PC-3 (cell line): ENCODE measurements around the gene TMEM87B.

Experiments
- EZH2phosphoT487 ChIP-seq: fragments of 300-600 bp; sonication (generic); IDR thresholded peaks from 2 replicates; pipeline ENCODE4 v1.6.1; 2018; ENCODE audit warnings: mild to moderate bottlenecking, antibody characterized with exemption, low read length, borderline replicate concordance
- TF ChIP-seq, protein P1 (sequence below): fragments of 300-600 bp; sonication (generic); conservative IDR thresholded peaks from 2 replicates; pipeline ENCODE4 v1.5.1; 2017; ENCODE audit warnings: antibody characterized with exemption, low read depth, mild to moderate bottlenecking, low read length

DNA sequence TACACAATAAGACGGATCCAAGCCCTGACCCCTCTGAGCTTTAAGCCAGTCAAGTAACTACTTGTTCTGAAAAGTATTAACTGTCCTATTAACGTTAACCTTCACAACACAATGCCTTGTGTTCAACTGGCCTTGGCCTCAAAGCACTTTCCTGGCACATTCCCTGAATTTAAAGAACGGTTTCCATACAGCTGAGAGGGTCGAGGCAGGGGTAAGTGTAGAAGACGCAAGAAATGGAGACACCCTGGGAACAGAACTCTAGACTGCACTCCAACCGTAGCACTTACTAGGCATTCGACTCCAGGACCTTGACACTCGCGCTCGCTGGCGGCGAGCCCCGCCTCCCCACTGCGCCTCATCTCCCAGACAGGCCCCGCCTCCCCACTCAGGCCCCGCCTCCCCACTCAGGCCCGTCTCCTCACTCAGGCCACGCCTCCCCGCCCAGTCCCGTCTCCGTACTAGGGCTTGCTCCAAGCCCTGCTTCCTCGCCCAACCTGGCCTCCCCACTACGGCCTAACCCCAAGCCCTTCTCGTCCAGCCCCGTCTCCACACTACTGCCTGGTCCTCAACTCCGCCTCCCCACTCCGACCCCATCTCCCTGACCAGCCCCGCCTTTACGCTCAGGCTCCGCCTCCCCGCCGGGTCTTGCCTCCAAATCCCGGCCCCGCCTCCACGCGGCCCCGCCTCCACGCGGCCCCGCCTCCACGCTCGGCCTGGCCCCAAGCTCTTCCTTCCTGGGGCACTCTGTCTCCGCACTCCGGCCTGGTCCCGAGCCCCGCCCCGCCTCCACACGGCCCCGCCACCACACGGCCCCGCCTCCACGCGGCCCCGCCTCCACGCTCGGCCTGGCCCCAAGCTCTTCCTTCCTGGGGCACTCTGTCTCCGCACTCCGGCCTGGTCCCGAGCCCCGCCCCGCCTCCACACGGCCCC is 887 bp upstream of the TMEM87B start:
- no peak for TF ChIP-seq EZH2phosphoT487
- TF ChIP-seq, protein P1, sequence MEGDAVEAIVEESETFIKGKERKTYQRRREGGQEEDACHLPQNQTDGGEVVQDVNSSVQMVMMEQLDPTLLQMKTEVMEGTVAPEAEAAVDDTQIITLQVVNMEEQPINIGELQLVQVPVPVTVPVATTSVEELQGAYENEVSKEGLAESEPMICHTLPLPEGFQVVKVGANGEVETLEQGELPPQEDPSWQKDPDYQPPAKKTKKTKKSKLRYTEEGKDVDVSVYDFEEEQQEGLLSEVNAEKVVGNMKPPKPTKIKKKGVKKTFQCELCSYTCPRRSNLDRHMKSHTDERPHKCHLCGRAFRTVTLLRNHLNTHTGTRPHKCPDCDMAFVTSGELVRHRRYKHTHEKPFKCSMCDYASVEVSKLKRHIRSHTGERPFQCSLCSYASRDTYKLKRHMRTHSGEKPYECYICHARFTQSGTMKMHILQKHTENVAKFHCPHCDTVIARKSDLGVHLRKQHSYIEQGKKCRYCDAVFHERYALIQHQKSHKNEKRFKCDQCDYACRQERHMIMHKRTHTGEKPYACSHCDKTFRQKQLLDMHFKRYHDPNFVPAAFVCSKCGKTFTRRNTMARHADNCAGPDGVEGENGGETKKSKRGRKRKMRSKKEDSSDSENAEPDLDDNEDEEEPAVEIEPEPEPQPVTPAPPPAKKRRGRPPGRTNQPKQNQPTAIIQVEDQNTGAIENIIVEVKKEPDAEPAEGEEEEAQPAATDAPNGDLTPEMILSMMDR = no peak
